ENCODE data around the gene OTOG.

- TF ChIP-seq EZH2 (IDR thresholded peaks at IDR 0.05) (no peak), POLR2AphosphoS5 (IDR thresholded peaks at IDR 0.05; ENCODE audit: borderline replicate concordance, low read depth, low read length) (no peak), FOXP2 (optimal IDR thresholded peaks at IDR 0.05; ENCODE audit: control extremely low read depth, extremely low read length, insufficient read depth) (no peak)
Observed at GRCh38 chr11:17542249-17542648, 4.8 kb upstream of the OTOG start.
